Measurements from ENCODE around the gene CFHR2.

CFHR2 gene

GRCh38 chr1:197003132-197003531 lies 59.6 kb downstream of the CFHR2 start:
- no peak for DNase-seq

DNA sequence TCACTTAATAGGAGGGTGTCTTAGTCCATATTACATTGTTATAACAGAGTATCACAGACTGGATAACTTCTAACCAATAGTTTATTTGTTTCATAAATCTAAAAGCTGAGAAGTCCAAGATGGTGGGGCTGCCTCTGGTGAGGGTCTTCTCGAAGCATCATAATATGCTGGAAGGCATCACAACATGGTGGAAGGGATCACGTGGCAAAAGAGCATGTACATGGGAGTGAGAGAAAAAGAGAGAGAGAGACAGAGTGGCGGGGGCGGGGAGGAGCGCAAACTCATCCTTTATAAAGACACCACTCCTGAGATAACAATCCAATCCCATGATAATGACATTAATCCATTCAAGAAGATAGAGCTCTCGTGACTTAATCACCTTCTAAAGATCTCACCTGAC lies 65.3 kb downstream of the CFHR2 start:
- no peak for DNase-seq
